Activated CD8-positive, alpha-beta memory T cell treated with anti-CD3 and anti-CD28 coated beads, Interleukin-2, amount 50 U/mL, for 1 hour (primary cell): ENCODE data around the gene AMDHD1.
"Not testable (repeated sequence)": the region's sequence is repeated elsewhere in the genome, so short reads cannot be mapped to it uniquely, and the experiment has no call there.

ENCODE experiments used
- DNase-seq: peaks from one replicate; pipeline ENCODE4 v3.0.0-alpha.2; 2020; ENCODE audit errors: extremely low read depth

AMDHD1 gene

GRCh38 chr12:95966287-95966870 is 23.2 kb downstream of the AMDHD1 start:
- DNase-seq: no peak

- no peak for DNase-seq
Observed at GRCh38 chr12:95967301-95967700, 24.2 kb downstream of the AMDHD1 start.

DNA sequence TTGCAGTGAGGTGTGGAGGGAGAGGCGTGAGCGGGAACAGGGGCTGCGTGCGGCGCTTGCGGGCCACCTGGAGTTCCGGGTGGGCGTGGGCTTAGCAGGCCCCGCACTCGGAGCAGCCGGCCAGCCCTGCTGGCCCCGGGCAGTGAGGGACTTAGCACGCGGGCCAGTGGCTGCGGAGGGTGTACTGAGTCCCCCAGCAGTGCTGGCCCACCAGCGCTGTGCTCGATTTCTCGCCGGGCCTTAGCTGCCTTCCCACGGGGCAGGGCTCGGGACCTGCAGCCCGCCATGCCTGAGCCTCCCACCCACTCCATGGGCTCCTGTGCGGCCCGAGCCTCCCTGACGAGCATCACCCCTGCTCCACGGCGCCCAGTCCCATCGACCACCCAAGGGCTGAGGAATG is 26.0 kb downstream of the AMDHD1 start:
- DNase-seq: not testable (repeated sequence)

DNA sequence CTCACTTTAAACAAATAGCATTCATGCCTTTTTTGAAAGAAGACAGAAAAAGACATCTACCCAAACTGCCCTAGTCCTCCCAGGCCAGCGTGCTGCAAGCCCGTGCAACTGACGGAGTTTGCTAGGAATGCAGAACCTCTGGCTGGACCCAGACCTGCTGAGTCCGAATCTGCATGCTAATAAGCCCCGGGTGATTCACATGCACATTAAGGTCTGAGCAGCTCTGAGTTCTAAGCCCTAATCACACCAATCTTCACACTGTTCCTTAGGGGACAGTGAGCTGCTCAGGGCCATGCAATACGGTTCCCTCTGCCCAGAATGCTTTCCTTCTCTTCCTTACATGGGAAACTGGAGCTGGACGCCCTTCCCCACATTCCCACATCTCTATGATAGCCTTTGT is 27.8 kb downstream of the AMDHD1 start:
- DNase-seq: no peak

GRCh38 chr12:95972832-95973456 is 29.8 kb downstream of the AMDHD1 start:
- no peak for DNase-seq

DNA sequence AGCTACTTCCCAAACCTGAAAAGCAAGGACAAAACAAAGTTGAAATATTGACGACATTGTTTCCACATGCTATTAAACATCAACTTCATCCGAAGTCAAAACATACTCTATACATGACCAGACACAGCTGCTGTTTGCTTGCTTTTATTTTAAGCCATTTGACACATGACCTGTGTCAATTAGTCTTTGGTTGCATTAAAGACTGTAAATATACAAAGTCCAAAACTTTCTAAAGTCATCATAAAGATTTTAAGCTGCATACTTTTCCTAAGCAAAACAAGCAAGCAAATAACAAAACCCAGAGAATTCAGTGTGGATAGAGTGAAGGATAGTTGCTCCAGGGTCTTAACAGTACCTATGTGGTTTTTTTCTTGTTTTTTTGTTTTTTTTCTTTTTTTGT is 31.2 kb downstream of the AMDHD1 start:
- DNase-seq: no peak

GRCh38 chr12:95975491-95975890 is 32.4 kb downstream of the AMDHD1 start:
- no peak for DNase-seq

GRCh38 chr12:95976416-95976832 is 33.3 kb downstream of the AMDHD1 start:
- no peak for DNase-seq

- no peak for DNase-seq
Observed at GRCh38 chr12:95977764-95978305, 34.7 kb downstream of the AMDHD1 start.

DNA sequence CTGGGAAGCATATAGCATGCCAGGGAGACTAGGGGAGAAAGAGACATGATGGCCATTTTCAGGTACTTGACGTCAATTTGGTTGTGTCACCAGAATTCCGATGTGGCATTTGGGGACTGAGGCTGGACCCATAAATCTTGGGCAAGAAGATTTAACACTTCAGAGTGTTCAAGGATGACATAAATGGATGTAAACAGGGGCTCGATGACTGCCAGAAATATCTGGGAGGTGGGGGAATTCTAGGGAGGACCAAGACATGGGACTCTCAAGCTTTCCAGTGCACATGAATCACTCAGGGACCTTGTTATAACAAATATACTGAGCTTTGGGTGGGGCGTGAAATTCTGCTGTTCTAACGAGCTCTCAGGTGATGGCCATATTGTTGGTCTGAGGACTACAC is 35.2 kb downstream of the AMDHD1 start:
- no peak for DNase-seq

DNA sequence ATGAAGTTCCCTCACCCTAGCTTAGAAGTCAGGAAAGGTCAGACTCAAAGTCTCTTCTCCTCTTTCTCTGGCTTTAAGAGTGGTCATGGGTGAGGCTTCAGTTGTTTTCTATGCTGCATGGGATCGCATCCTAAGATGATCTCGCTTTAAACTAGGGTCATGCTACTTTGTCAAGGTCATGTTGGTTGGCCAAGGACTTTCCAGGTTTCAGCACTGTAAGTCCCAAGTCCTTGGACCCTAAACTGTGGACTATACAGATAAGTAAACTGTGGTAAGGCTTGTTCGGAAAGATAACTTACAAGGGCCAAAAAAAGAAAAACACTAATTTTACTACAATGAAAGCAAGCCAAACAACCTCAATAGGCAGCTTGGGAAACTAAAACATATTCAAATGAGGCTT is 35.6 kb downstream of the AMDHD1 start:
- no peak for DNase-seq

- no peak for DNase-seq
Observed at GRCh38 chr12:95980437-95980836, 37.3 kb downstream of the AMDHD1 start.

GRCh38 chr12:95982602-95983001 is 39.5 kb downstream of the AMDHD1 start:
- DNase-seq: no peak

GRCh38 chr12:95984682-95985081 is 41.6 kb downstream of the AMDHD1 start:
- DNase-seq: no peak

DNA sequence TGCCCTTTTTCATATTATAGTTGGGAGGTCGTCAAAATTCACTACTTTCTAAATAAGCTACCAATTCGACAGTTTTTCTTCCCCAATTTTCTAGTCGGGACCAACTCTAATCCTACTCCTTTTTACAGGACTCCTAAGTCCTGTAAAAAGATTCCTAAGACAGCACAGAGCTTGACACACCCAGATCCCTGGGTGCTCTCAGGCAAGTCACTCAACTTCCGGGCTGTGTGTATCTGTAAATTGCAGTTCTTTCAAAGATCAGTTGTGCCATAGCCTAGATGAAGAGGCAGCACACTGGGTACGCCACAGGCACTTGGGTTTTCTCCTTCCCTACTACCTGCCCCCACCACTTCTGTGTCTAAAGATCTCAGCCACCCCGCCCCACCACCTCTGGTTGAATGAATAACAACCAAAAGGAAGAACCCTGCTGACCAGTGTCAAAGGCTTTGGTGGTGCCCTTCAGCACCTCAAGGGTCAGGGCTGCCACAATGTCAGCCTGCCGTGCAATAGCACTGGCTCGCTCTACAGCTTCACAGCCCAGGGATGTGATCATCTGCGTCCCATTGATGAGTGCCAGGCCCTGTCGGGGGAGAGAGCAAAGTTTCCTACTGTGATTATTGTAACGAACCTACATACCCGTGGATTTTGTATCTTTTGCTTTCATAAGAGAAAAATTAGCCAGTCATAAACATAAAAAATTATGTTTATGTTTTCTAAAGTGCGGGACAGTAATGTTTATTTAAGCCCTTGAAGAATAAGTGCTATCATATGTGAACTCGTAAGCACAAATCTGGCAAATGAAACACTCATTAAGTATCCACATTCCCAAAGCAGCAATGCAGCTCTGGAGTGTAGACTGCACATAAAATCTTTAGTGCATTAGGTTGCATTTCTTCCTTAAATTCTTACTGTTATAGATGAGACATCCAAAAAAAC is 43.8 kb downstream of the AMDHD1 start:
- DNase-seq: no peak

GRCh38 chr12:95988506-95989275 is 45.6 kb downstream of the AMDHD1 start:
- DNase-seq: no peak

GRCh38 chr12:95989504-95990123 is 46.5 kb downstream of the AMDHD1 start:
- no peak for DNase-seq

GRCh38 chr12:95990136-95990535 is 47.0 kb downstream of the AMDHD1 start:
- no peak for DNase-seq

GRCh38 chr12:95993907-95994306 is 50.8 kb downstream of the AMDHD1 start:
- no peak for DNase-seq

DNA sequence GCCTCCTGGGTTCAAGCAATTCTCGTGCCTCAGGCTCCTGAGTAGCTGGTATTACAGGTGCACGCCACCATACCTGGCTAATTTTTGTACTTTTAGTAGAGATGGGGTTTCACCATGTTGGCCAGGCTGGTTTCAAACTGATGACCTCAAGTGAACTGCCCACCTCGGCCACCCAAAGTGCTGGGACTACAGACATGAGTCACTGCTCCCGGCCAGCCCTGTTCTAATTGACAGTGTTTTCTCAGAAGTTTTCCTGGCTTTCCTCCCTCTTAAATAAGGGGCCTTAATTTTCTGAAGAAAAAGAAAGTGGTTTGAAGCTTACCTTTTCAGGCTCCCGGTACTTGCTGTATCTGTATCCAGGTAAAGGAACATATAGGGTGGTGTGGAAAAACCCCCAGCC is 51.3 kb downstream of the AMDHD1 start:
- no peak for DNase-seq
